NT2/D1 (cell line): ENCODE measurements around the gene IRF2BPL.

ENCODE experiments used
- DNase-seq: peaks from one replicate; pipeline ENCODE4 v3.0.0-alpha.2; 2011; ENCODE audit warnings: low read depth, low spot score
- H3K27me3 ChIP-seq: 2 replicates; pipeline ENCODE4 v1.6.0; 2011; ENCODE audit warnings: mild to moderate bottlenecking; ENCODE audit not compliant: insufficient read length, insufficient read depth
- H3K36me3 ChIP-seq: 2 replicates; pipeline ENCODE4 v1.6.1; 2011; ENCODE audit warnings: mild to moderate bottlenecking, low read length, mixed read lengths; ENCODE audit not compliant: insufficient read depth, insufficient read length
- H3K4me1 ChIP-seq: 2 replicates; pipeline ENCODE4 v1.5.1; 2011; ENCODE audit not compliant: insufficient read depth, insufficient read length
- H3K4me3 ChIP-seq: 2 replicates; pipeline ENCODE4 v1.5.1; 2011; ENCODE audit warnings: low read depth; ENCODE audit not compliant: insufficient read length
- H3K9ac ChIP-seq: 2 replicates; pipeline ENCODE4 v1.6.0; 2011; ENCODE audit warnings: low read depth; ENCODE audit not compliant: insufficient read length
- H3K9me3 ChIP-seq: 2 replicates; pipeline ENCODE4 v1.5.1; 2011; ENCODE audit warnings: mild to moderate bottlenecking, low read length; ENCODE audit not compliant: insufficient read depth
- SUZ12 ChIP-seq: IDR thresholded peaks from 2 replicates; pipeline ENCODE4 v1.6.1; 2011; ENCODE audit not compliant: insufficient read length, insufficient read depth; ENCODE audit errors: extremely low read depth
- YY1 ChIP-seq: IDR thresholded peaks from 2 replicates; pipeline ENCODE4 v1.6.1; 2011; ENCODE audit not compliant: insufficient read length, insufficient read depth
- ZNF274 ChIP-seq: IDR thresholded peaks from 2 replicates; pipeline ENCODE4 v1.6.1; 2011; ENCODE audit warnings: mild to moderate bottlenecking, low read depth, low read length

The IRF2BPL gene

GRCh38 chr14:77027538-77028383, 747 bp downstream of the IRF2BPL start:
- TF ChIP-seq YY1 (no peak), ZNF274 (no peak), SUZ12 (no peak)
- H3K4me3 ChIP-seq = peak overlapping the region; percentile 82
- H3K36me3 ChIP-seq = peaks cover 15% of the 10 kb centered on the region
- DNase-seq = no peak
- H3K9ac ChIP-seq = peak overlapping the region; percentile 88
- H3K9me3 ChIP-seq = no peaks in the 10 kb centered on the region
- no peaks in the 10 kb centered on the region for H3K27me3 ChIP-seq
- H3K4me1 ChIP-seq = peaks cover 13% of the 10 kb centered on the region

GRCh38 chr14:77026930-77027537, 1.5 kb downstream of the IRF2BPL start:
- peaks cover 13% of the 10 kb centered on the region for H3K4me1 ChIP-seq
- peak overlapping the region; percentile 82 for H3K4me3 ChIP-seq
- no peaks in the 10 kb centered on the region for H3K27me3 ChIP-seq
- TF ChIP-seq SUZ12 = no peak
- no peak for TF ChIP-seq YY1
- no peak for TF ChIP-seq ZNF274
- H3K9me3 ChIP-seq = no peaks in the 10 kb centered on the region
- peak overlapping the region; percentile 88 for H3K9ac ChIP-seq
- DNase-seq = no peak
- peaks cover 15% of the 10 kb centered on the region for H3K36me3 ChIP-seq

DNA sequence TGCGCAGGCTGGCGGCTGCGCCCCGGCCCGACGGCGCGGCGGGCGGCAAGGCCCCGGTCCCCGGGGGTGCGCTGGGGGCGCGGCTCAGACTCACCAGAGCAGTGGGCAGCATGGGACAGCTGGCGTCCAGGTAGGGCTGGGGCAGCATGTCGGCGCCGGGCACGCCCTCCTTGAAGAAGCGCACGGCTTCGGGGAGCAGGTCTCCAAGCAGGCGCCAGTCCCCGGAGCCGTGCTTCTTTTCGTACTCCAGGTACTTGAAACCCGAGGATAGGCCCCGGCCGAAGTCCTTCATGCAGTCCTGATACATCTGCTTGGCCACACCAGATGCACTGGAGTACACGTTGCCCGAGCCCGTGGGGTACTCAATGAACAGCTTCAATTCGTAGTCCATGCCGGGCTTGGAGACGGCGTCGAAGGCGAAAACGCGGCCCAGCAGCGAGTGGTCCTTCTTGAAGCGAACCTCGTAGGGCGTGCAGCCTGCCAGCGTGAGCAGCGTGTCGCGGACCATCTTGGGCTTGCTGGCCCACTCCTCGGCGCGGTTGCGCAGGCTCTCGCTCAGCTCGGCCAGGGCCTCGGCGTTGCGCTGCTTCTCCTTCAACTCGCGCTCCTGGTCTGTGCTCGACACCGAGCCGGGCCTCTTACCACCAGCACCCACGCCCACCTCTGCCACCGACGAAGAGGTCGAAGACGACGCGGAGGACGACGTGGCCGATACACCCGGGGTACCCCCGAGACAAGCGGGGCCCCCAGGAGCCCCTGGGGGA, 2.2 kb downstream of the IRF2BPL start:
- Histone ChIP-seq H3K4me3 (peak overlapping the region; percentile 82), H3K9me3 (no peaks in the 10 kb centered on the region), H3K9ac (peak overlapping the region; percentile 79), H3K4me1 (peaks cover 13% of the 10 kb centered on the region), H3K27me3 (no peaks in the 10 kb centered on the region), H3K36me3 (peaks cover 15% of the 10 kb centered on the region)
- DNase-seq = no peak
- TF ChIP-seq YY1 = no peak
- TF ChIP-seq ZNF274 = no peak
- no peak for TF ChIP-seq SUZ12

DNA sequence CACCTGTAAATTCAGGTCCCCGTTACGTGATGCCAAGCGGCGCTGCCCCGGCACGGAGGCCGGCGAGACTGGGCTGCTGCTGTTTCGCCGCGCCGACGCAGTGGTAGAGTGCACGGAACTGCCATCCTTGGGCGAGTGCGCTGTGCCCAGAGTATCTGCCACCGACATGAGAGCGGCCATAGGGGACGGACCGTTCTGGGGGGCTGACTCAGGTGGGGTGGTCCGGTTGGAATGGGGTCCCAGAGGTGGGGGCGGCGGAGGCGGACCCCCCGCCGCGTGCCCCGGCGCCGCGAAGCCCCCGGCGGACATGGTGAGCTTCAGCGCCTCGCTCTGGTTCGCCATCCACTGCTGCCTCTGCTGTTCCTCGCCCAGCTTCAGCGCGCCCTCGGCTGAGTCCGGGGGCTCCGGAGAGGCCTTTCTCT, 2.8 kb downstream of the IRF2BPL start:
- peaks cover 15% of the 10 kb centered on the region for H3K36me3 ChIP-seq
- H3K27me3 ChIP-seq = no peaks in the 10 kb centered on the region
- TF ChIP-seq YY1 (no peak), SUZ12 (no peak), ZNF274 (no peak)
- peak overlapping the region; percentile 82 for H3K4me3 ChIP-seq
- DNase-seq = no peak
- H3K9me3 ChIP-seq = no peaks in the 10 kb centered on the region
- peak overlapping the region; percentile 79 for H3K9ac ChIP-seq
- H3K4me1 ChIP-seq = peaks cover 13% of the 10 kb centered on the region

DNA sequence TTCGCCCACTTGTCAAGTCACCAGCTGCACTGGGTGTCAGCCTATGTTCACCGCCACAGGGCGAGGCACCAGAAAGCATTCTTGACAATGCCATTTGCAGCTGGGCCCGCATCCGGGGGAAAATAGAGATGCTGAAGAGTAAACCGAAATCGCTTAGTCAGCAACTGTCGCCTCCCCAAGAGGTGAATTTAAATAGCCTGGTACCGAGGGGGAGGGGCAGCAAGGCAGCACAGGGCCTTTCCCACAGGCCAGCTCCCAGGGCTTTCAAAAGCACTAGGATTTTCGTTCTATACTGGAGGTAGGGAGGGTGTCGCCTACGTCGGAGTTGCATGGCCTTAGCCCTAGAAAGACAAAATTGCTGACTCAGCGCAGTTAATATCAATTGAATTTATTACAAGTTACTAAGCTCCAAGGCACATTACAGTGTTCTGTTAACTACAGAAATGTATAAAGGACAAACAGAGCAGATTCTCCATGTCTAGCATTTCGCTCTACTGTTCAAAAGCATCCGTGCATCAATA, 4.3 kb downstream of the IRF2BPL start:
- DNase-seq = peak; percentile 86
- H3K4me1 ChIP-seq = peaks cover 13% of the 10 kb centered on the region

GRCh38 chr14:77023001-77023996, 5.2 kb downstream of the IRF2BPL start:
- TF ChIP-seq ZNF274 = no peak
- TF ChIP-seq SUZ12 = no peak
- no peak for TF ChIP-seq YY1
- no peaks in the 10 kb centered on the region for H3K9me3 ChIP-seq
- peaks cover 13% of the 10 kb centered on the region for H3K4me1 ChIP-seq
- DNase-seq = no peak
- H3K27me3 ChIP-seq = no peaks in the 10 kb centered on the region
- no peak overlapping the region for H3K4me3 ChIP-seq
- no peak overlapping the region for H3K9ac ChIP-seq
- H3K36me3 ChIP-seq = peaks cover 15% of the 10 kb centered on the region

More for the DNA sequence above, 4.3 kb downstream of the IRF2BPL start:
- Histone ChIP-seq H3K27me3 (no peaks in the 10 kb centered on the region), H3K4me3 (peak overlapping the region; percentile 12), H3K9me3 (no peaks in the 10 kb centered on the region), H3K9ac (no peak overlapping the region), H3K36me3 (peaks cover 15% of the 10 kb centered on the region)
- TF ChIP-seq ZNF274 = no peak
- TF ChIP-seq SUZ12 = no peak
- no peak for TF ChIP-seq YY1
